Stimulated activated CD4-positive, alpha-beta T cell treated with anti-CD3 and anti-CD28 coated beads, Interleukin-1b, Interleukin-23, amount 100 ng/mL, for 24 hours (primary cell): ENCODE results near the gene CNTROB.

Experiments used
- DNase-seq, 4 experiments: peaks; one replicate each; pipeline ENCODE4 v3.0.0-alpha.2; 2020; ENCODE audit warnings: low read depth in 4 of 4, low spot score in 1 of 4

Gene CNTROB

GRCh38 chr17:7903154-7904103, 28.6 kb upstream of the CNTROB start:
- no peak for DNase-seq

DNA sequence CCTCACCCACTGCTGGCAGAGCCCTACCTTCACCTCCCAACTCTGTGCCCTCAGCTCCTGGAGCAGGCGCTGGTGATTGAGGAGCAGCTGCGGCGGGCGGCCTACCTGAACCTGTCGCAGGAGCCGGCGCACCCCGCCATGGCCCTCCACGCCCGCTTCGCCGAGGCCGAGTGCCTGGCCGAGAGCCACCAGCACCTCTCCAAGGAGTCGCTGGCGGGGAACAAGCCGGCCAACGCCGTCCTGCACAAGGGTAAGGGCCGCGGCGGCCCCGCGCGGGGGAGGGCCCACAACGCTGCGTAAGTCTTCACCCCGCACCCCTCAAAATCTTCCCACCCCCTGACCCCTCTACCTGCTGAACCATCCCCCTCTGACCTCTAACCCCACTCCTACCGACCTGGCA, 22.9 kb upstream of the CNTROB start:
- DNase-seq = no peak

- no peak for DNase-seq
Observed at GRCh38 chr17:7910281-7910680, 21.7 kb upstream of the CNTROB start.

GRCh38 chr17:7910711-7911110, 21.3 kb upstream of the CNTROB start:
- no peak for DNase-seq

- no peak for DNase-seq
Observed at GRCh38 chr17:7911116-7911515, 20.9 kb upstream of the CNTROB start.

GRCh38 chr17:7912927-7913524, 19.0 kb upstream of the CNTROB start:
- DNase-seq = no peak

- DNase-seq = no peak
Observed at GRCh38 chr17:7915179-7915610, 16.8 kb upstream of the CNTROB start.

DNA sequence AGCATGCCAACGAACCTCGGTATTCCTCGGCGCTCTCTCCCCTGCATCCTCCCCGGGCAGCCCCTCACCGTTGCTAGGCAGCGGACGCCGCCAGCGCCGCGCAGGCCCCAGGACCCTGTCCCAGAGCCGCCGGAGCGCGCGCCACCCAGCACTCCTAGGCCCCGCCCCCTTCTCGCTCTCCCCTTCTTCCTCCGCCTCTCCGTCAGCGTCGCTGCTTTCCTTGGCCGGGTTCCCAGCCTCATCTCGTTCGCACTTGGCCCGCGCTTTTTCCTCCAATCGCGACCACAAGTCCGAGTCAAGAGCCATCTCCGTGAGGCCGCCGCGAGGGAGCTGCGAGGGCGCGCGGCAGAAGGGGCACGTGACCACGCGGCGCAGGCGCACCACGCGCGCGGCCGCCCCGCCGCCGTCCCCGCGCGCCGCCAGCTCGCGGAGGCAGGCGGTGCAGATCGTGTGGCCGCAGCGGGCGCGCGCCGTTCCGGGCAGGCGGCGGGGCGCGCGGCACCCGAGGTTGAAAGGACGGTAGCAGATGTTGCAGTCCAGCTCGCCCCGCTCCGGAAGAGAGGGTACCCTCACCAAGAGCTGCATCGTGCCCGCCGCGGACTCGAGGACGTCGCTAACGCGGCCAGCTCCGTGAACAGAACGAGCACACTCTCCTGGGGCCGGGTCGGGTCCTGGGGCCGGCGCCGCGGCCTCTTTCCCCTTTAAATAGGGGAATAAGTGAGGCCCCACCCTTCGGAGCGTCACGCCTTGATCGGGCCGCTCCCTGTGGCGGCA, 16.2 kb upstream of the CNTROB start, which contains the start of gene RNF227:
Gene RNF227 (minus strand): TSS at position 679 of the 774 bp plus-strand sequence. CDS start 94 bp downstream, at position 585.
- peak; percentile 69 to 88 (median 80) for DNase-seq

- DNase-seq = no peak
Observed at GRCh38 chr17:7916385-7916682, 15.7 kb upstream of the CNTROB start.

DNA sequence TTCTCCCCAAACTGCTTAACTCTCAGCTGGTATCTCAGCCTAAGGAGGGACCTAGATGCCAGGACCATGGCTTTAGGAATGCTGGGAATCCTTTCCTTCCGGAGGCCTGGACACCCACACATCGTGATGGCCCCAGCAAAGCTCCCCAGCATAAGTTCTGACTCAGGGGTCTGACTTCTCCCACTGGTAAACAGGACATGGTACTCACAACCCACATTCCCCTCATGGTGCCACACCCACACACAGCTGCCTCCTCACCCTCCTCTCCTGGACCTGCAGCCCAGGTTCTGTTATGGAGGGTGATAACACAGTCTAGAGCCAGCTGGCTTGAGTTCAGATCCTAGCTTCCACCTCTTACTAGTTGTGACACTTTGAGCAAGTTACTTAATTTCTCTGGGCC, 15.2 kb upstream of the CNTROB start:
- no peak for DNase-seq

GRCh38 chr17:7922269-7922844, 9.6 kb upstream of the CNTROB start:
- no peak for DNase-seq

DNA sequence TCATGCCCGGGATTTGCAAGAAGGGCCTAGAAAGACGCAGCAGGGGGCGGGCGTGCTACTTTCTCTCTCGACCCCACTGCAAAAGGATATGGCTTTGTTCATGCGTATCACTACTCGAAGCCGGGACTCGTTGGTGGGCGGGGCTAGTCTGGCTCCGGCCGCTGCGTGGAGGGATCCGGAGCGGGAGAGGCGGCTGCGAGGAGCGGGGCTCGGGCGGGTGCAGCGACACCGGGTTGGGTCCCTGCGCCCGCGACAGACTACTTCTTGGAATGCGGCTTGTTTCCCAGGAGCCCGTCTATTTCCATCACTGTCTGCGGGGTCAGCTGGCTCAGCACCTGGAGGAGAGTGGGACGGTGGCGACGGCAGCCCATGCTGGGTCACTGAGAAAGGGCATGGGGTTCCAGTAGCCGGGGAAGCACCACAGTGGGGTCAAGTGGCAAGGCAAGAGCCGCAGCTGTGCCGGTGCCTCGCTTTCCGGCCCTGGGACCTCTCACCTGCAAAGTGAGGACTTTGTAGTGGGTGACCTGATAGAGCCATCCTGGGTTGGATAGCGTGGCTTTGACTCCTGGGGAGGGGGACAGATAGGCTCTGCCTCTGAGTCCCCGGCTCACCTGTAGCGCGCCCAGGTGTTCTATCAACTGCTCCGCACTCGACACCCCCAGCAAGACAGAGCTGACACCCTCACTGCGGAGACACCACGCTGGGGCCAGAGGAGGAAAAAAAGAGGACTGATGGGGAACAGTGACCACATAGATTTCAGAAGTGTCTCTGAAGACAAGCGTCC, 9.0 kb upstream of the CNTROB start:
- peak; percentile 55 to 75 (median 70) for DNase-seq

GRCh38 chr17:7927596-7927995, 4.4 kb upstream of the CNTROB start:
- DNase-seq = no peak

GRCh38 chr17:7929158-7930023, 2.6 kb upstream of the CNTROB start, which contains the start of gene KCNAB3:
KCNAB3 (minus strand) TSS chr17:7929856; CDS start chr17:7929435, 421 bp downstream.
- peak in 1 of 4 experiments; percentile 39 for DNase-seq

DNA sequence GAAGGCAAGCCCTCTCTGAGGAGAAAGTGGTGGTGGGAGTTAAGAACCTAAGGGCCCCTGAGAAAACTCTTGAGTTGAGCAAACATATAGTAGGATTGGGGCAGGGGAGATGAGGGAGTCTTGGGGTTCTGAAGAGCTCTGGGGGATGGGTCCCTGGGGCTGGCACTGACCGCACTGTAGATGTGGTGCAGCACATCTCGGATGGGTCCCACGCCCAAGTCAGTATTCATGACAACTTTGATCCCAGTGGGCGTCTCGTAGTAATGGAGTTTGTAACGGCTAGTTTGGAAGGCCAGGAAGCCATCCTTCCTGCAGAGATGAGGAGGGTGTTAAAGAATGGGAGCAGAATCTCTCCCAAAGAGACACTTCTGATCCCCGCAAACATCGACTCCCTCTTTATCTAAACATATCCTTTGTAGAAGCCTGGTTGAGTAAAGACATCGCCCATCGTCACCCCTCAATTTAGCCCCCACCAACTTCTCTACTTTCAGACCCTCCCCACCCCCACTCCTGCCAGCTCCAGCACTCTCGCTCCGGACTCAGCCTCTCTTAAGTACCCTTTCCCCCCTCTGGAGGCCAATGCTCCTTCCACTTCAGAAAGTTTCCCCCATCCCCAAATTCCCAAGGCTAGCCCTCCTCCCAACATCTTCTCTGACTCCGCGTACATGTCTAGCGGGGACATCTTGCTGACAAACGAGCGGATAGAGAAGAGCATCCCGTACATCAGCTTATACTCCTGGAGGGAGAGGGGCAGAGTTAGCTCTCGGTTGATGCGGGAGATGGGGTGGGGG, 970 bp upstream of the CNTROB start:
- DNase-seq = no peak

GRCh38 chr17:7932483-7932891, 481 bp downstream of the CNTROB start:
- DNase-seq = no peak

DNA sequence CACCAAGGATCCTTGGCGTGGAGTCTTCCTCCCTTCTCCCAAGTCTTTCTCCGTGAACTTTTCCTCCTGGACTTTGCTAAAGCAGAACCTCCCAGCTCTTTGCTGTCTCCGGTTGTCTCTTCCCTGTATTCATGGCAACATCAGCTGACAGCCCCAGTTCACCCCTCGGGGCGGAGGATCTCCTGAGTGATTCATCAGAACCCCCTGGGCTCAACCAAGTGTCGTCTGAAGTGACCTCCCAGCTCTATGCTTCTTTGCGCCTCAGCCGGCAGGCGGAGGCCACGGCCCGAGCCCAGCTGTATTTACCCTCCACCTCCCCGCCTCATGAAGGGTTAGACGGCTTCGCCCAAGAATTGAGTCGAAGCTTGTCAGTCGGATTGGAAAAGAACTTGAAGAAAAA, 943 bp downstream of the CNTROB start:
- peak in 1 of 4 experiments; percentile 16 for DNase-seq

DNA sequence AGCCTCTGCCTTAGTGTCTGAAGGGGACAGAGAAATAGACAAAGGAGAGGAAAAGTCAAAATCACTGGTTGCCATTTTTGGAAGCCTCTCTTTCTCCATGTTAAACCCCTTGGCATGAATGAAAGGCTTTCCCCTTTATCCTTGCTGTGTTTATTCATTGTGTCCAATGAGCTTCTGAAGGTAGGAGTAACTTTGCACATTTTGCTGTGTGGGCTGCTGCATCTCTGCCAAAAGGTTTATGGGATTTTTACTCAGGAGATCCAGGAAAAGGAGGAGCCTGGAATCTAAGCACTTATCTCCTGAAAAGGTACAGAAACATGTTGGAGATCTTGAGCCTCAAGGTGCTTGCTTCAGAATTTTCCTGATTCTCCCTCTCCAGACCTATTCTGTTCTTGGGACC, 3.9 kb downstream of the CNTROB start:
- no peak for DNase-seq

DNA sequence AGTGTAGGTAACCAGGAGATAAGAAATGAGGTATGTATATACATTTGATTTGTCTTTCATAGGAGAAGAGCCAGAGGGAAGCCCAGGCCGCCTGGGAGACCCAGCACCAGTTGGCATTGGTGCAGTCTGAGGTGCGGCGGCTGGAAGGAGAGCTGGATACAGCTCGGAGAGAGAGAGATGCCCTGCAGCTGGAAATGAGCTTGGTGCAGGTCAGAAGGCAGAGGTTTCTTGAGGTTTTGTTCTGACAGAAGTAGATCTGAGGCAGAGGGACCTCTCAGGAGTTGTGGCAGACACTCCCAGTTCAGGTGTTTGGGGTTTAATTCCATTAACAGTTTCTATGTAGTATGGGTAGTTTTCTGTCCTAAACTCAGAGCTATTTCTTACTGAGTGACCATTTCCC, 8.0 kb downstream of the CNTROB start:
- DNase-seq = no peak
